ENCODE measurements around the gene MBNL3. TPM values are rescaled to one million over a fixed set of nuclear protein-coding genes. Genes with fewer than 3 reads are reported as not detected.

Gene MBNL3
- total and polyA plus RNA-seq, 2 experiments from 2014 or later, result 0.98 to 1.6 TPM

DNA sequence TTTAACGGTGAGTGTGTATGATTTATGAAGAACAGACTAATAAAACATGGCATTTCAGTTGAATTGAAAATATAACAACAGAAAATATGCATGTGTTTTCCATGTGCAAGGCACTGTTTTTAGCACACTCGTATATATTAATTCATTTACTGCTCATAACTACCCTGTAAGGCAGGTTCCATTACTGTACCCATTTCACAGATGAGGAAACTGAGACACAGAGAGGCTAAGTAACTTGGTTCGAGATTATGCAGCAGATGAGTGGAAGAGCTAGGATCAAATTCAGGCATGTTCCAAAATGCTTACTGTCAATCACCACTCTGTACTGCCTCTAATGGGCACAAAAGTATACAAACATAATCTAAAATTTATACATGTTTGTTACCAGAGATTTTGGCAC is 20.4 kb downstream of the MBNL3 start:
- no peak for DNase-seq (ENCODE audit: low read depth in 1 of 2, low spot score in 1 of 2)
- H3K9me3 ChIP-seq (ENCODE audit: low read depth), result no peaks in the 10 kb centered on the region
- H3K4me3 ChIP-seq, result no peak overlapping the region
- TF ChIP-seq, protein P1, sequence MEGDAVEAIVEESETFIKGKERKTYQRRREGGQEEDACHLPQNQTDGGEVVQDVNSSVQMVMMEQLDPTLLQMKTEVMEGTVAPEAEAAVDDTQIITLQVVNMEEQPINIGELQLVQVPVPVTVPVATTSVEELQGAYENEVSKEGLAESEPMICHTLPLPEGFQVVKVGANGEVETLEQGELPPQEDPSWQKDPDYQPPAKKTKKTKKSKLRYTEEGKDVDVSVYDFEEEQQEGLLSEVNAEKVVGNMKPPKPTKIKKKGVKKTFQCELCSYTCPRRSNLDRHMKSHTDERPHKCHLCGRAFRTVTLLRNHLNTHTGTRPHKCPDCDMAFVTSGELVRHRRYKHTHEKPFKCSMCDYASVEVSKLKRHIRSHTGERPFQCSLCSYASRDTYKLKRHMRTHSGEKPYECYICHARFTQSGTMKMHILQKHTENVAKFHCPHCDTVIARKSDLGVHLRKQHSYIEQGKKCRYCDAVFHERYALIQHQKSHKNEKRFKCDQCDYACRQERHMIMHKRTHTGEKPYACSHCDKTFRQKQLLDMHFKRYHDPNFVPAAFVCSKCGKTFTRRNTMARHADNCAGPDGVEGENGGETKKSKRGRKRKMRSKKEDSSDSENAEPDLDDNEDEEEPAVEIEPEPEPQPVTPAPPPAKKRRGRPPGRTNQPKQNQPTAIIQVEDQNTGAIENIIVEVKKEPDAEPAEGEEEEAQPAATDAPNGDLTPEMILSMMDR (IDR thresholded peaks at IDR 0.05; ENCODE audit: low read depth, low read length), result no peak
- H3K27ac ChIP-seq, result no peak overlapping the region
- no peaks in the 10 kb centered on the region for H3K27me3 ChIP-seq
- no peaks in the 10 kb centered on the region for H3K4me1 ChIP-seq (ENCODE audit: low read depth)
- no peaks in the 10 kb centered on the region for H3K36me3 ChIP-seq

- H3K27ac ChIP-seq, result no peak overlapping the region
- TF ChIP-seq, protein P1 (IDR thresholded peaks at IDR 0.05; ENCODE audit: low read depth, low read length), result no peak
- H3K4me3 ChIP-seq, result no peak overlapping the region
- no peaks in the 10 kb centered on the region for H3K4me1 ChIP-seq (ENCODE audit: low read depth)
- no peaks in the 10 kb centered on the region for H3K27me3 ChIP-seq
- H3K9me3 ChIP-seq (ENCODE audit: low read depth), result no peaks in the 10 kb centered on the region
- no peaks in the 10 kb centered on the region for H3K36me3 ChIP-seq
- DNase-seq (ENCODE audit: low read depth in 1 of 2, low spot score in 1 of 2), result no peak
Measured at GRCh38 chrX:132467989-132468388, 20.8 kb downstream of the MBNL3 start.

DNA sequence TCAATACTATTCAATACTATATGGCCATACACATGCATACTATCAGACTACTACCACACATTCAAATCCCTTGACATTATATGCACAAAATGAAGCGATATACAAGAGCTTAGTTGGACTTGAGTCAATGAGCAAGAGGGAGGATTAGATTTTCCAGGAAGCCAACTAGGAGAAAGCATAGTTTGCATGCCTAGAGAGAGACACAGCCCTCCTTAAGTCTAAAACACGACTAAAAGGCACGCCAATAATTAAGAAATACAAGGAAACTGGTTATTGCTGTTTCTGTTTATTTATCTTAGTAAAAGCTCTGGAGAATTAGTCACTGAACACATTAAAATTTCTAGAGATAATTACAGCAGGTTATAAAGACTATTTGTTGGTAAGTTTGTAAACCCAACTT is 21.8 kb downstream of the MBNL3 start:
- no peaks in the 10 kb centered on the region for H3K27me3 ChIP-seq
- no peaks in the 10 kb centered on the region for H3K4me1 ChIP-seq (ENCODE audit: low read depth)
- H3K27ac ChIP-seq, result no peak overlapping the region
- DNase-seq (ENCODE audit: low read depth in 1 of 2, low spot score in 1 of 2), result peak in 1 of 2 donors; percentile 50
- no peak overlapping the region for H3K4me3 ChIP-seq
- H3K9me3 ChIP-seq (ENCODE audit: low read depth), result no peaks in the 10 kb centered on the region
- TF ChIP-seq, protein P1 (IDR thresholded peaks at IDR 0.05; ENCODE audit: low read depth, low read length), result no peak
- H3K36me3 ChIP-seq, result no peaks in the 10 kb centered on the region

- DNase-seq (ENCODE audit: low read depth in 1 of 2, low spot score in 1 of 2), result no peak
- no peak overlapping the region for H3K4me3 ChIP-seq
- H3K4me1 ChIP-seq (ENCODE audit: low read depth), result no peaks in the 10 kb centered on the region
- no peak overlapping the region for H3K27ac ChIP-seq
- no peaks in the 10 kb centered on the region for H3K27me3 ChIP-seq
- H3K9me3 ChIP-seq (ENCODE audit: low read depth), result no peaks in the 10 kb centered on the region
- TF ChIP-seq, protein P1 (IDR thresholded peaks at IDR 0.05; ENCODE audit: low read depth, low read length), result peak; percentile 33
- H3K36me3 ChIP-seq, result no peaks in the 10 kb centered on the region
Measured at GRCh38 chrX:132463411-132463810, 25.4 kb downstream of the MBNL3 start.

GRCh38 chrX:132461886-132462285 is 27.0 kb downstream of the MBNL3 start:
- Histone ChIP-seq H3K27me3 (no peaks in the 10 kb centered on the region), H3K4me1 (ENCODE audit: low read depth) (no peaks in the 10 kb centered on the region), H3K27ac (no peak overlapping the region), H3K4me3 (no peak overlapping the region), H3K9me3 (ENCODE audit: low read depth) (no peaks in the 10 kb centered on the region), H3K36me3 (no peaks in the 10 kb centered on the region)
- TF ChIP-seq, protein P1 (IDR thresholded peaks at IDR 0.05; ENCODE audit: low read depth, low read length), result no peak
- no peak for DNase-seq (ENCODE audit: low read depth in 1 of 2, low spot score in 1 of 2)
